ENCODE results near the gene TCHH.

TCHH gene

GRCh38 chr1:152137215-152137614, 22.0 kb upstream of the TCHH start:
- no peak for DNase-seq (ENCODE audit: low spot score)
- TF ChIP-seq, protein P1, sequence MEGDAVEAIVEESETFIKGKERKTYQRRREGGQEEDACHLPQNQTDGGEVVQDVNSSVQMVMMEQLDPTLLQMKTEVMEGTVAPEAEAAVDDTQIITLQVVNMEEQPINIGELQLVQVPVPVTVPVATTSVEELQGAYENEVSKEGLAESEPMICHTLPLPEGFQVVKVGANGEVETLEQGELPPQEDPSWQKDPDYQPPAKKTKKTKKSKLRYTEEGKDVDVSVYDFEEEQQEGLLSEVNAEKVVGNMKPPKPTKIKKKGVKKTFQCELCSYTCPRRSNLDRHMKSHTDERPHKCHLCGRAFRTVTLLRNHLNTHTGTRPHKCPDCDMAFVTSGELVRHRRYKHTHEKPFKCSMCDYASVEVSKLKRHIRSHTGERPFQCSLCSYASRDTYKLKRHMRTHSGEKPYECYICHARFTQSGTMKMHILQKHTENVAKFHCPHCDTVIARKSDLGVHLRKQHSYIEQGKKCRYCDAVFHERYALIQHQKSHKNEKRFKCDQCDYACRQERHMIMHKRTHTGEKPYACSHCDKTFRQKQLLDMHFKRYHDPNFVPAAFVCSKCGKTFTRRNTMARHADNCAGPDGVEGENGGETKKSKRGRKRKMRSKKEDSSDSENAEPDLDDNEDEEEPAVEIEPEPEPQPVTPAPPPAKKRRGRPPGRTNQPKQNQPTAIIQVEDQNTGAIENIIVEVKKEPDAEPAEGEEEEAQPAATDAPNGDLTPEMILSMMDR (IDR thresholded peaks at IDR 0.05; ENCODE audit: borderline replicate concordance, control extremely low read depth, extremely low read depth, insufficient read depth, missing control alignments) = no peak
- in situ Hi-C loops (cut with MboI; ENCODE audit: low sequenced_read_pairs, unreplicated experiment) = no loop called here

DNA sequence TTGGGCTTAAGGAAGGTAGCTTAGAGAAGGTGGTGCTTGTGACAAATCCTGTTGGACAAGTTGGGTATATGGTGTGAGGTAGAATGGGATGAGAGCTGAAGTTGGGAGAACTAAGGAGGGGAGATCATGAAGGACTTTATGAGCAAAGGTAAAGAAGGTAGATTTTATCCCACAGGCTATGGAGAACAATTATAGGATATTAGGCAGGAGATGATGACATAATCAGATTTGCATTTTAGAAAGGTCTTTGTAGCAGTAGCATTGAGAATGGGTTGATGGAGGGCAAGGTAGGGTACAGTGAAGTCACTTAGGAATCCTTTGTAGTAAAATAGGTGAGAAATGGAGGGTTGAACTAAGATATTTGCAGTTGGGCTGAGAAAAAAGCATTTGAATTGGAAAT, 14.9 kb upstream of the TCHH start:
- DNase-seq (ENCODE audit: low spot score) = no peak
- TF ChIP-seq, protein P1 (IDR thresholded peaks at IDR 0.05; ENCODE audit: borderline replicate concordance, control extremely low read depth, extremely low read depth, insufficient read depth, missing control alignments) = no peak
- in situ Hi-C loops (cut with MboI; ENCODE audit: low sequenced_read_pairs, unreplicated experiment) = no loop called here

DNA sequence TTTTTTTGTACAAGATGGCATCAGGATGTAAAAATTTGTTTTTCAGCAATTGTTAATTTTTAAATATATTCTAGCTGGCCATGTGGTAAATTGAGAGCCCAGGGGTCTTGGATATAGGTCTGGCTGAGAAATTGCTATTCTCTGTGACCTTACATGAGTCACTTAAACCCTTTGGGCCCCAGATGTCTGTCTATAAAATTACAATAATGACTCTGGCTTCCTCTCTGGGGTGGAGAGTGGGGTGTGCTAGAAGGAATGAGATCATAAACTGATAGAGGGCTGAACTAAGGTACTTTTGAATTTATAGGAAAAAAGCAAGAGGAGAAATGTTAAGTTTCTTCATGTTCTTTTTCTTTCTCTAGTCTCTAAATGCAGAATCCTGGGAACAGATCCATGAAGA, 12.4 kb upstream of the TCHH start:
- no peak for DNase-seq (ENCODE audit: low spot score)
- in situ Hi-C loops (cut with MboI; ENCODE audit: low sequenced_read_pairs, unreplicated experiment) = no loop called here
- TF ChIP-seq, protein P1 (IDR thresholded peaks at IDR 0.05; ENCODE audit: borderline replicate concordance, control extremely low read depth, extremely low read depth, insufficient read depth, missing control alignments) = no peak

- no peak for DNase-seq (ENCODE audit: low spot score)
- in situ Hi-C loops (cut with MboI; ENCODE audit: low sequenced_read_pairs, unreplicated experiment) = no loop called here
- TF ChIP-seq, protein P1 (IDR thresholded peaks at IDR 0.05; ENCODE audit: borderline replicate concordance, control extremely low read depth, extremely low read depth, insufficient read depth, missing control alignments) = no peak
Measured at GRCh38 chr1:152125834-152126443, 10.7 kb upstream of the TCHH start.

GRCh38 chr1:152118915-152119314, 3.7 kb upstream of the TCHH start:
- TF ChIP-seq, protein P1 (IDR thresholded peaks at IDR 0.05; ENCODE audit: borderline replicate concordance, control extremely low read depth, extremely low read depth, insufficient read depth, missing control alignments) = no peak
- in situ Hi-C loops (cut with MboI; ENCODE audit: low sequenced_read_pairs, unreplicated experiment) = no loop called here
- DNase-seq (ENCODE audit: low spot score) = no peak

DNA sequence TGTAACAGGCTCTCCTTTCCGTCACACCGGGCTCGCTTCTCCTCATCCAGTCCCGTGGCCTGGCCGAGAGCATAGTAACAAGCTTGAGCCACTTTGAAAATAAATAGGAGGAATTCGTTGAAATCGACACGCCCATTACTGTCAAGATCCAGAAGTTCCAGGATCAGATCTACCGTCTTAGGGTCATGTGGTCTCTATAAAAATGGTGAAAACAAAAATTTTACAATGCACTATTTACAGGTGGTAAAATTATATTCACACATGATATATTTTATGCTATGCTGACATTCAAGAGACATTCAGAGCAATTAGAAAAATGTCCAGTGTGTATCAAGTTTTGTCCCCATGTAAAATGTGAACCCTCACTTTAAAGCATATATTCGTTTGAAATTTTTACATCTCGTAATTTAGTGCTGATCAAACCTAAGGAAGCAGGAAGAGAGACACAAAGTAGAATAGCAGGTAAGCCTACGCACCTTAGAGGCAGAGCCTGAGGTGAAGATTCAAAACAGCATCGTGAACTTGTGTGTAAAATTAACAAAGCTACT, 2.3 kb downstream of the TCHH start:
- TF ChIP-seq, protein P1 (IDR thresholded peaks at IDR 0.05; ENCODE audit: borderline replicate concordance, control extremely low read depth, extremely low read depth, insufficient read depth, missing control alignments) = no peak
- no peak for DNase-seq (ENCODE audit: low spot score)
- in situ Hi-C loops (cut with MboI; ENCODE audit: low sequenced_read_pairs, unreplicated experiment) = no loop called here
